Progenitor cell of endocrine pancreas (in vitro differentiated cells): ENCODE data around the gene PSMG4. TPM values are rescaled to one million over a fixed set of nuclear protein-coding genes. Genes with fewer than 3 reads are reported as not detected.

ENCODE experiments used
- DNase-seq: peaks from one replicate; pipeline ENCODE4 v3.0.0; 2021; ENCODE audit warnings: low spot score; ENCODE audit not compliant: unreplicated experiment
- H3K27ac Mint-ChIP-seq: 2 replicates; pipeline ENCODE4 v1.8.0; 2021; ENCODE audit warnings: mild to moderate bottlenecking, moderate library complexity, mixed read lengths
- H3K27me3 Mint-ChIP-seq: 2 replicates; pipeline ENCODE4 v1.8.0; 2021; ENCODE audit warnings: mixed read lengths
- H3K36me3 Mint-ChIP-seq: 2 replicates; pipeline ENCODE4 v1.8.0; 2022; ENCODE audit warnings: mixed read lengths; ENCODE audit not compliant: insufficient read depth
- H3K4me1 Mint-ChIP-seq: 2 replicates; pipeline ENCODE4 v1.8.0; 2021; ENCODE audit warnings: low read depth, mixed read lengths
- H3K4me3 Mint-ChIP-seq: 2 replicates; pipeline ENCODE4 v1.8.0; 2021; ENCODE audit warnings: low read depth, mild to moderate bottlenecking, moderate library complexity, mixed read lengths
- H3K9me3 Mint-ChIP-seq: 2 replicates; pipeline ENCODE4 v1.8.0; 2021; ENCODE audit warnings: low read depth, mixed read lengths
- total RNA-seq: library from RNA; stranded (reverse); gene quantifications from 2 replicates; pipeline ENCODE4 v1.2.1, GENCODE V29; 2021
- TF ChIP-seq, protein P1 (sequence below): fragments of 200-600 bp; sonication (generic); IDR thresholded peaks from one replicate; pipeline ENCODE4 v1.5.0; 2021; ENCODE audit warnings: antibody characterized with exemption, mild to moderate bottlenecking; ENCODE audit not compliant: unreplicated experiment

The PSMG4 gene
- total RNA-seq, 1 donor from 2014 or later, result 17.7 TPM

DNA sequence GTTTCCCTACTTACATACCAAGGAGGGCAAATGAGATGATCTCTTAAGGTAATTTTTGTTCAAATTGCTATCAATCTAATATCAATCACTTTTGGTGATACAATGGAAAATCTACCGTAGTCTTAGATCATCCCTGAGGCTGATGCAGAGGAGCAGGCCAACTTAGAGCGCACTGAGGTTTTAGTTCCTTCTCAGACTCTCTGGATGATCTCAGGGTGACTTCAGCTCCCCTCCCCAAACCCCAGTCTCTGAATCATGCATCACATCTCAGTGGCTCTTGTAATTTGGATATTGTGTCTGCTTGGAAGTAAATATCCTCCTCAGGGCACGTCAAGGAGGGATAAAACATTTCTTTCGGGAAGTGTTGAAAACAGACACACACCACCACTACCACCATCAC is 37.2 kb upstream of the PSMG4 start:
- Mint-ChIP-seq H3K36me3 (peaks cover 16% of the 10 kb centered on the region), H3K4me1 (peaks cover 14% of the 10 kb centered on the region), H3K27me3 (peaks cover 7% of the 10 kb centered on the region), H3K4me3 (no peak overlapping the region), H3K9me3 (no peaks in the 10 kb centered on the region), H3K27ac (no peak overlapping the region)
- no peak for DNase-seq
- TF ChIP-seq, protein P1, sequence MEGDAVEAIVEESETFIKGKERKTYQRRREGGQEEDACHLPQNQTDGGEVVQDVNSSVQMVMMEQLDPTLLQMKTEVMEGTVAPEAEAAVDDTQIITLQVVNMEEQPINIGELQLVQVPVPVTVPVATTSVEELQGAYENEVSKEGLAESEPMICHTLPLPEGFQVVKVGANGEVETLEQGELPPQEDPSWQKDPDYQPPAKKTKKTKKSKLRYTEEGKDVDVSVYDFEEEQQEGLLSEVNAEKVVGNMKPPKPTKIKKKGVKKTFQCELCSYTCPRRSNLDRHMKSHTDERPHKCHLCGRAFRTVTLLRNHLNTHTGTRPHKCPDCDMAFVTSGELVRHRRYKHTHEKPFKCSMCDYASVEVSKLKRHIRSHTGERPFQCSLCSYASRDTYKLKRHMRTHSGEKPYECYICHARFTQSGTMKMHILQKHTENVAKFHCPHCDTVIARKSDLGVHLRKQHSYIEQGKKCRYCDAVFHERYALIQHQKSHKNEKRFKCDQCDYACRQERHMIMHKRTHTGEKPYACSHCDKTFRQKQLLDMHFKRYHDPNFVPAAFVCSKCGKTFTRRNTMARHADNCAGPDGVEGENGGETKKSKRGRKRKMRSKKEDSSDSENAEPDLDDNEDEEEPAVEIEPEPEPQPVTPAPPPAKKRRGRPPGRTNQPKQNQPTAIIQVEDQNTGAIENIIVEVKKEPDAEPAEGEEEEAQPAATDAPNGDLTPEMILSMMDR, result no peak

DNA sequence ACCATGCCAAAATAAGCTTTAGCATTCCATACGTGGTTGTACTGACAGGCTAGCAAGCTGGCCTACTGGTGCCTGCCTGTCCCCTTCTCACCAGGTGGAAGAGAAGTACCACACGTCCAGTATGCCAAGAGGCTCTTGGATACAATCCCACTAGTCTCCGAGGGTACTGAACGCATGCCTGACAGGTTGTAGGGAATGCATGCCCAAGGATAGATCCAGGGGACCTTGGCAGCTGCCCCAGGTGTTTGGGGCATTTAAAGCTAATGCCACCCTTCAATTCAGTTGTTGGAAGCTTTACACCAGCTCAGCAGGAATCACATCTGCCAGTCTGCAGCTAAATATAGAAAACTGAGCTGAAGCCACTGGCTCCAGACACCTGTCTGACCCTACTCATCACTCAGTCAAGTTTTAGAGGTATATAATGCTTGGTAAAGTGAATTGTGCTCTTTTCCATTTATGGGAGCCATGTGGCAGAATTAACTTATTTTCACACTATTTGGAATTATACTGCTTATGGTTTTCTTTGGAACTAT is 36.2 kb upstream of the PSMG4 start:
- no peak for DNase-seq
- Mint-ChIP-seq H3K9me3 (no peaks in the 10 kb centered on the region), H3K4me3 (no peak overlapping the region), H3K36me3 (peaks cover 16% of the 10 kb centered on the region), H3K27me3 (peaks cover 7% of the 10 kb centered on the region), H3K4me1 (peaks cover 15% of the 10 kb centered on the region), H3K27ac (no peak overlapping the region)
- TF ChIP-seq, protein P1, result no peak

DNA sequence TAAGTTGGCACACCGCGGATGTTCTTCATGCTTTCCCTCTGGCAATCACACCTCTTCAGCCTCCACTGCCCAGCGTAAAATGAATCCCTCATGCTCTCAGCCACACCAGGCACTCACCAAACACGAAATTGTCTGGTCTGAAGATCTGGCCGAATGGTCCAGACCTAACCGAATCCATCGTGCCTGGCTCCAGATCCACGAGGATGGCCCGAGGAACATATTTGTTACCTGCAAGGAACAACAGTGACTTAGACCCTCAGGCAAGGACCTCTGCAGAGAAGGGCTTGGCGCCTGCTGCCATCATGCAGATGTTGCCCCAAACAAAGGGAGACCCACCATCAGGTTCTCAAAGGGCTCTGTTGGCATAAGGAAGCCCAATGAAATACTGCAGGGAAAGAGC is 32.7 kb upstream of the PSMG4 start:
- Mint-ChIP-seq H3K27me3 (peaks cover 11% of the 10 kb centered on the region), H3K27ac (no peak overlapping the region), H3K9me3 (no peaks in the 10 kb centered on the region), H3K36me3 (peaks cover 16% of the 10 kb centered on the region), H3K4me1 (peaks cover 26% of the 10 kb centered on the region), H3K4me3 (peak overlapping the region; percentile 87)
- TF ChIP-seq, protein P1, result no peak
- DNase-seq, result no peak

DNA sequence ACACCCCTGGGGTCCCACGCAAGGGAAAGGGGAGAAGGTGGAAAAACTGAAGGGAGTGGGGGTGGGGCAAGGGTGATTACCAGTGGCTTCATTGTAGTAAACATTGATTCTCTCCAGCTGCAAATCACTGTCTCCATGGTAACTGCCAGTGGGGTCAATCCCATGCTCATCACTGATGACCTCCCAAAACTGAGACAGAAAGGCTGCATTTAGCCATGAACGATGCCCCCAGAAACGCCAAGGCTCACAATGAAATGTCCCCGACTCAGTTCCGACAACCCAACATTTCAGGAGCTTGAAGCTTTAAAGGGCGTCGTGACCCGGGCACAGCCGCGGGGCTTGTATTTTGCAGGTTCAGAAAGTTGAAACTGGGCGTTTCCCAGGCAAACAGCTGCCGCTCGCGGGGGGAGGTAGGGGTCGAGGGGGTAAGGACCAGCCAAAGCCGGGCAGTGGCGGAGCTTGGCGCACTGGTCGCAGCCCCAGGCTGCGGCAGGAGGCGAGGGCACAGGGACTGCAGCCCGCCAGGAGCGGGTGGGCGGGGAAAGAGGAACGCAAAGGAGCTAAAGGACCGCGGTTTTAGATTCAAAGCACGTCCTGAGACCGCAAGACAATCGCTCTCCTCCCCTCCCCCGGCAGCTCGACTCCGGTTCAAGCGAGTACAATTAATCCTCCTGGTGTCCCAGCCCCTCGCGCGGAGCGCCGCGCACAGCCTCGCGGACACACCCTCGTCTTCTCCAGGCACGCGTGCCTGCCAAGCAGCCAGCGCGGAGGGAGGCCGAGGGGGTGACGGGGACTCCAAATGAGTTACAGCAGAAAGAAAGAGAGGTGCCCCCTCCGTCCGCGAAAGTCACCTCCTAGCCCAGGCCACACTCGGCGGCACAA is 32.0 kb upstream of the PSMG4 start:
- peak; percentile 46 for DNase-seq
- Mint-ChIP-seq H3K4me3 (peak overlapping the region; percentile 87), H3K4me1 (peaks cover 26% of the 10 kb centered on the region), H3K9me3 (no peaks in the 10 kb centered on the region), H3K36me3 (peaks cover 16% of the 10 kb centered on the region), H3K27ac (peak overlapping the region; percentile 95), H3K27me3 (peaks cover 11% of the 10 kb centered on the region)
- TF ChIP-seq, protein P1, result no peak

DNA sequence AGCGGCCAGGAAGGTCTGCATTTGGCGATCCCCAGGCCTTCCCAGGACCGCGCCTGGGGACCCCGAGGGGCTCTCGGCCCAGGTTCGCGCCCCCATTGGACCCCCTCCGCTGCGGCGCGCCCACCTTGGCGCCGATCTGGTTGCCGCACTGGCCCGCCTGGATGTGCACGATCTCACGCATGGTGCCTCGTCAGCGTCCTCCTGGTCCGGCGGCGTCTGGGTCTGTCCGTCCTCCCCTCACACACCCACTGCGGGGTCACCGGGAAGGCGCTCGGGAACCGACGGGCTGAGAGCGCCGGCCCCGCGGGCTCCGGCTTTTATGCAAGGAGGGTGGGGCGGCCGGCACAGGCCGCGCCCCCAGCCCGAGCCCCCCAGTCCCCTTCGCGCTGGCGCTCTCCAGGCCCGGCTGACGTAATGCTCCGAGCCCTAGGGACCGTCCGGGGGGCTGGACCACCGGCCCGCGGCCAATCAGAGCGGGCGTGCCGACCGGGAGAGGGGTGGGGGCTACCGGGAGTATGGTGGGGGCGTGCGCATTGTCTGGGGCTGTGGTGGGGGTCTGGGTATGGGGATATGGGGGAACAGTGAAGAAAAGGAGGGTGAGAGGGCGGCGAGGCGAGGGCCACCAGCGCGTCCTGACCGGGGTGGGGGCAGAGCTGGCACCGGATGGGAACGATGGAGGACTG is 31.2 kb upstream of the PSMG4 start, which contains the start of gene TUBB2B:
TUBB2B (minus strand) TSS at position 291 of the 683 bp plus-strand sequence; CDS start at position 181, 110 bp downstream.
- H3K4me3 Mint-ChIP-seq, result peak within 1 kb of the TSS; percentile 87
- TF ChIP-seq, protein P1, result no peak
- H3K27me3 Mint-ChIP-seq, result peaks cover 11% of the 10 kb centered on the region
- peaks cover 16% of the 10 kb centered on the region for H3K36me3 Mint-ChIP-seq
- H3K9me3 Mint-ChIP-seq, result no peaks in the 10 kb centered on the region
- H3K4me1 Mint-ChIP-seq, result peaks cover 29% of the 10 kb centered on the region
- H3K27ac Mint-ChIP-seq, result peak within 1 kb of the TSS; percentile 96
- DNase-seq, result peak; percentile 86
